ENCODE measurements around the gene STX7. TPM values are rescaled to one million over a fixed set of nuclear protein-coding genes. Genes with fewer than 3 reads are reported as not detected.

STX7 gene
- total RNA-seq, 1 donor from 2014 or later: 27.8 TPM

- DNase-seq (ENCODE audit: low spot score): no peak
- peaks cover 8% of the 10 kb centered on the region for H3K4me1 Mint-ChIP-seq
- H3K27ac ChIP-seq: no peak overlapping the region
- TF ChIP-seq EZH2phosphoT487 (IDR thresholded peaks at IDR 0.05) (no peak), EZH2 (IDR thresholded peaks at IDR 0.05) (no peak)
- TF ChIP-seq, protein P1, sequence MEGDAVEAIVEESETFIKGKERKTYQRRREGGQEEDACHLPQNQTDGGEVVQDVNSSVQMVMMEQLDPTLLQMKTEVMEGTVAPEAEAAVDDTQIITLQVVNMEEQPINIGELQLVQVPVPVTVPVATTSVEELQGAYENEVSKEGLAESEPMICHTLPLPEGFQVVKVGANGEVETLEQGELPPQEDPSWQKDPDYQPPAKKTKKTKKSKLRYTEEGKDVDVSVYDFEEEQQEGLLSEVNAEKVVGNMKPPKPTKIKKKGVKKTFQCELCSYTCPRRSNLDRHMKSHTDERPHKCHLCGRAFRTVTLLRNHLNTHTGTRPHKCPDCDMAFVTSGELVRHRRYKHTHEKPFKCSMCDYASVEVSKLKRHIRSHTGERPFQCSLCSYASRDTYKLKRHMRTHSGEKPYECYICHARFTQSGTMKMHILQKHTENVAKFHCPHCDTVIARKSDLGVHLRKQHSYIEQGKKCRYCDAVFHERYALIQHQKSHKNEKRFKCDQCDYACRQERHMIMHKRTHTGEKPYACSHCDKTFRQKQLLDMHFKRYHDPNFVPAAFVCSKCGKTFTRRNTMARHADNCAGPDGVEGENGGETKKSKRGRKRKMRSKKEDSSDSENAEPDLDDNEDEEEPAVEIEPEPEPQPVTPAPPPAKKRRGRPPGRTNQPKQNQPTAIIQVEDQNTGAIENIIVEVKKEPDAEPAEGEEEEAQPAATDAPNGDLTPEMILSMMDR (IDR thresholded peaks at IDR 0.05): no peak
- no peak overlapping the region for H2AFZ ChIP-seq (replicated peaks)
- peaks cover 86% of the 10 kb centered on the region for H3K79me2 ChIP-seq (ENCODE audit: low read depth)
- H3K9me3 Mint-ChIP-seq: no peaks in the 10 kb centered on the region
- no peaks in the 10 kb centered on the region for H3F3A ChIP-seq (ENCODE audit: low read depth)
- no peak overlapping the region for H3K27ac Mint-ChIP-seq
- H3K9ac ChIP-seq: no peak overlapping the region
- H3K4me2 ChIP-seq: no peak overlapping the region
- no peaks in the 10 kb centered on the region for H3K27me3 Mint-ChIP-seq (ENCODE audit: insufficient read depth, low read depth)
- H3K36me3 ChIP-seq: peaks cover 7% of the 10 kb centered on the region
- no peak overlapping the region for H3K4me3 Mint-ChIP-seq
- peaks cover 14% of the 10 kb centered on the region for H3K36me3 Mint-ChIP-seq
- peaks cover 32% of the 10 kb centered on the region for H4K20me1 ChIP-seq (ENCODE audit: low read depth)
- no peak overlapping the region for H3K4me3 ChIP-seq
- no peaks in the 10 kb centered on the region for H3K9me3 ChIP-seq (ENCODE audit: low read depth)
- peaks cover 5% of the 10 kb centered on the region for H3K4me1 ChIP-seq
- no peaks in the 10 kb centered on the region for H3K27me3 ChIP-seq
Observed at GRCh38 chr6:132506461-132506860, 6.5 kb downstream of the STX7 start.

GRCh38 chr6:132505158-132505557 is 7.8 kb downstream of the STX7 start:
- no peak for DNase-seq (ENCODE audit: low spot score)
- Histone ChIP-seq H3K9ac (no peak overlapping the region), H3K4me3 (no peak overlapping the region), H4K20me1 (ENCODE audit: low read depth) (peaks cover 29% of the 10 kb centered on the region), H3K9me3 (ENCODE audit: low read depth) (no peaks in the 10 kb centered on the region), H3F3A (ENCODE audit: low read depth) (no peaks in the 10 kb centered on the region), H2AFZ (replicated peaks) (no peak overlapping the region), H3K36me3 (peaks cover 7% of the 10 kb centered on the region), H3K4me2 (no peak overlapping the region), H3K27me3 (no peaks in the 10 kb centered on the region), H3K4me1 (no peaks in the 10 kb centered on the region), H3K79me2 (ENCODE audit: low read depth) (peaks cover 73% of the 10 kb centered on the region), H3K27ac (no peak overlapping the region)
- Mint-ChIP-seq H3K4me3 (no peak overlapping the region), H3K27me3 (ENCODE audit: insufficient read depth, low read depth) (no peaks in the 10 kb centered on the region), H3K9me3 (no peaks in the 10 kb centered on the region), H3K36me3 (peaks cover 17% of the 10 kb centered on the region), H3K4me1 (no peaks in the 10 kb centered on the region), H3K27ac (no peak overlapping the region)
- TF ChIP-seq EZH2phosphoT487 (IDR thresholded peaks at IDR 0.05) (no peak), EZH2 (IDR thresholded peaks at IDR 0.05) (no peak)
- TF ChIP-seq, protein P1 (IDR thresholded peaks at IDR 0.05): no peak

DNA sequence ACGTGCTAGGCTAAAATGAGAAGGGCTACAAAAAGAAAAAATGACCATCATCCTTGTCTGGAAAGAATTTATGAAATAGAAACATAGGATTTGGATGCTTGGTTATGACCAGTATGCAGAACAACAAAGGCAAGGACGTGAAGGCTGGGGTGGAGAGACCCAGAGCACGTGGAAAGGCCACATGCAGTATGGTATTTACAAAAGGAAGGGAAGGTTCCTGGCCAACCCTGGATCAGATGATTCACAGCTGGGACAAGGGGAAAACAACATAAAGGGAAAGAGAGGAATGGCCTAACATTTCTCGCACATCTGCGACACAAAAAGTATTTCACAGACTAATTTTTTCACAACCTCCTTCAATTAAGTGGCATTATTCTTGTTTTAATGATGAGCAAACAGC is 8.2 kb downstream of the STX7 start:
- Mint-ChIP-seq H3K4me1 (no peaks in the 10 kb centered on the region), H3K9me3 (no peaks in the 10 kb centered on the region), H3K4me3 (no peak overlapping the region), H3K27ac (no peak overlapping the region), H3K27me3 (ENCODE audit: insufficient read depth, low read depth) (no peaks in the 10 kb centered on the region), H3K36me3 (peaks cover 17% of the 10 kb centered on the region)
- DNase-seq (ENCODE audit: low spot score): no peak
- H4K20me1 ChIP-seq (ENCODE audit: low read depth): peaks cover 27% of the 10 kb centered on the region
- no peak for TF ChIP-seq EZH2phosphoT487 (IDR thresholded peaks at IDR 0.05)
- TF ChIP-seq, protein P1 (IDR thresholded peaks at IDR 0.05): no peak
- no peaks in the 10 kb centered on the region for H3F3A ChIP-seq (ENCODE audit: low read depth)
- H3K27me3 ChIP-seq: no peaks in the 10 kb centered on the region
- H3K27ac ChIP-seq: no peak overlapping the region
- no peak overlapping the region for H3K9ac ChIP-seq
- peaks cover 69% of the 10 kb centered on the region for H3K79me2 ChIP-seq (ENCODE audit: low read depth)
- no peak overlapping the region for H3K4me2 ChIP-seq
- no peak overlapping the region for H3K4me3 ChIP-seq
- no peaks in the 10 kb centered on the region for H3K4me1 ChIP-seq
- H2AFZ ChIP-seq (replicated peaks): no peak overlapping the region
- H3K9me3 ChIP-seq (ENCODE audit: low read depth): no peaks in the 10 kb centered on the region
- peaks cover 7% of the 10 kb centered on the region for H3K36me3 ChIP-seq

All from neural progenitor cell (in vitro differentiated cells).